ENCODE data around the gene HOXA3. TPM values are rescaled to one million over a fixed set of nuclear protein-coding genes. Genes with fewer than 3 reads are reported as not detected.

Gene HOXA3
- total and polyA plus RNA-seq, 8 donors: 0.87 to 42.6 (median 5.0) TPM

GRCh38 chr7:27111042-27111750, 41.2 kb downstream of the HOXA3 start:
- Histone ChIP-seq H3K27ac (peak overlapping the region; percentile 76 to 99 (median 94)), H3K36me3 (no peaks in the 10 kb centered on the region), H3K4me3 (peak overlapping the region; percentile 21 to 30 (median 24)), H3K27me3 (peaks cover 5 to 94% (median 53%) of the 10 kb centered on the region in 3 donors), H3K4me1 (peaks cover 10 to 58% (median 27%) of the 10 kb centered on the region in 4 donors), H3K9me3 (peaks cover 0 to 4% (median 0%) of the 10 kb centered on the region in 4 donors)
- TF ChIP-seq CTCF (IDR thresholded peaks at IDR 0.05): no peak
- peak in 2 of 3 donors; percentile 42 to 70 for TF ChIP-seq POLR2AphosphoS5 (IDR thresholded peaks at IDR 0.05)
- DNase-seq: peak in 1 of 2 donors; percentile 76
- WGBS, 5 donors: 32 to 51% (median 43%) methylated on average over 5 to 6 of the region's 6 CpGs
- intact Hi-C loops (cut with DNase I; ENCODE audit: low total_unique reads): no loop called here

GRCh38 chr7:27110186-27111031, 42.0 kb downstream of the HOXA3 start:
- no peak for TF ChIP-seq CTCF (IDR thresholded peaks at IDR 0.05)
- peak in 2 of 3 donors; percentile 22 to 44 for TF ChIP-seq POLR2AphosphoS5 (IDR thresholded peaks at IDR 0.05)
- H3K27me3 ChIP-seq: peaks cover 6 to 94% (median 52%) of the 10 kb centered on the region in 3 donors
- intact Hi-C loops (cut with DNase I; ENCODE audit: low total_unique reads): no loop called here
- H3K36me3 ChIP-seq: no peaks in the 10 kb centered on the region
- H3K9me3 ChIP-seq: peaks cover 0 to 4% (median 0%) of the 10 kb centered on the region in 4 donors
- H3K4me3 ChIP-seq: peak overlapping the region; percentile 21 to 30 (median 24)
- DNase-seq: peak in 1 of 2 donors; percentile 94
- WGBS, 5 donors: 24 to 41% (median 32%) methylated on average over 49 to 66 of the region's 66 CpGs
- peaks cover 10 to 66% (median 30%) of the 10 kb centered on the region in 4 donors for H3K4me1 ChIP-seq
- H3K27ac ChIP-seq: peak overlapping the region; percentile 76 to 99 (median 94)

DNA sequence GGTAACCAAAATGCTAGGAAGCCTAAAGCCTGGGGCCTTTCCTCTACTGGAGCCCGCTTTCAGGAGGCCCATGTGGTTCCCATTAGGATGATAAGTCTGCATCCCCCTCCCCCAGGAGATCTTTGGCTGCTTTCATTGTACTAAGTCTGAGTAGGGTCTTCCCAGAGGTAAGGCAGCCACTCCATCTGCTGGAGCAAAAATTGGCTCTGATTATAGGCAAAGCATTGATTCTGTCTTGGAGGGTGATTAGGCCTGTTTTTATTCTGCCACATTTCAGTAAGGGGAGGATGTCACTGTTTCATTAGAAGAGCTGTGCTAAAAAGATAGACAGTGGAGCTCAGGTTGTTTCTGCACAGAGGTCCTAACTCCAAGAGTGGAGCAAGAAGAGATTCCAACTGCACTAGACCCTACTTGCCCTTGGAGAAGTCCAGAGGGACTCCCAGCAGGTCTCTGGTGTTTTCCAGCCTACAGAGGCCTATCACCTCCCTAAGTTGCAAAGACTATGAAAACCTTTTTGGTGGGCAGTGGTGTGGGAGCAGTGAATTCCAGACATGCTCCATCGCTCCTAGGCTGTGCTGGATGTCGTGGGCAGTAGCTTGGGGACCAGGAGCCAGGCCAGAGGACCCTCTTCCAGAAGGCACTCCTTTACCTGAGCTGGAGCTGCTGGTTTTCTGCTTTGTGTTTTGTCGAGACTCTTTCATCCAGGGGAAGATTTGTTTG, 42.8 kb downstream of the HOXA3 start:
- Histone ChIP-seq H3K4me3 (peak overlapping the region in 3 of 4 donors; percentile 22 to 30 (median 27)), H3K9me3 (peaks cover 0 to 4% (median 0%) of the 10 kb centered on the region in 4 donors), H3K36me3 (no peaks in the 10 kb centered on the region), H3K4me1 (peaks cover 10 to 74% (median 34%) of the 10 kb centered on the region in 4 donors), H3K27me3 (peaks cover 6 to 95% (median 46%) of the 10 kb centered on the region in 3 donors), H3K27ac (peak overlapping the region; percentile 89 to 99 (median 94))
- TF ChIP-seq POLR2A (IDR thresholded peaks at IDR 0.05) (no peak), EP300 (IDR thresholded peaks at IDR 0.05) (no peak), CTCF (IDR thresholded peaks at IDR 0.05) (no peak), POLR2AphosphoS5 (IDR thresholded peaks at IDR 0.05) (no peak)
- DNase-seq: peak in 1 of 2 donors; percentile 71
- 67 to 87% (median 76%) methylated on average over 2 to 4 of the region's 4 CpGs for WGBS, 5 donors
- intact Hi-C loops (cut with DNase I; ENCODE audit: low total_unique reads): no loop called here
